ENCODE data around the gene WDR1.

WDR1 gene

GRCh38 chr4:10028910-10029309, 87.7 kb downstream of the WDR1 start:
- in situ Hi-C loops (cut with HindIII; ENCODE audit: low pct_ligation_motif_present, low sequenced_read_pairs): no loop called here
- no peak for TF ChIP-seq CTCF (IDR thresholded peaks at IDR 0.05; ENCODE audit: low read depth, low read length, missing control alignments)
- no peak for DNase-seq

DNA sequence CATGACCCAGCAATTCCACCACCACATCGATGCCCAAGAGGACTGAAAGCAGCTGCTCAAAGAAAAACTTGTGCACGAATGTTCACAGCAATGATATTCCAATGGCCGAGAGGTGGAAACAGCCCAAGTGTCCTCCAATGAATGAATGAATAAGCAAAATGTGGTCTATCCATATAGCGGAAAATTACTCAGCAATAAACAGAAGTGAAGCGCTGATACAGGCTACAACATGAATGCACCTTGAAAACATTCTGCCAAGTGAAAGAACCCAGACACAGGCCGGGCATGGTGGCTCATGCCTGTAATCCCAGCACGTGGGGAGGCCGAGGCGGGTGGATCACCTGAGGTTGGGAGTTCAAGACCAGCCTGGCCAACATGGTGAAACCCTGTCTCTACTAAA, 90.1 kb downstream of the WDR1 start:
- no peaks in the 10 kb centered on the region for H3K36me3 ChIP-seq (replicated peaks)
- H3K27me3 ChIP-seq (replicated peaks): no peaks in the 10 kb centered on the region
- in situ Hi-C loops (cut with HindIII; ENCODE audit: low pct_ligation_motif_present, low sequenced_read_pairs): no loop called here
- no peak for TF ChIP-seq CTCF (IDR thresholded peaks at IDR 0.05; ENCODE audit: low read depth, low read length, missing control alignments)
- no peak overlapping the region for H3K27ac ChIP-seq
- H3K4me3 ChIP-seq (ENCODE audit: low read depth, low read length): no peak overlapping the region
- no peak for DNase-seq

More at GRCh38 chr4:10028910-10029309, 87.7 kb downstream of the WDR1 start:
- Histone ChIP-seq H3K27me3 (replicated peaks) (no peaks in the 10 kb centered on the region), H3K4me3 (ENCODE audit: low read depth, low read length) (no peak overlapping the region), H3K36me3 (replicated peaks) (no peaks in the 10 kb centered on the region), H3K27ac (no peak overlapping the region)

GRCh38 chr4:10025230-10025806, 91.3 kb downstream of the WDR1 start:
- no peak overlapping the region for H3K27ac ChIP-seq

More at GRCh38 chr4:10025230-10025806, 91.3 kb downstream of the WDR1 start:
- Histone ChIP-seq H3K27me3 (replicated peaks) (no peaks in the 10 kb centered on the region), H3K4me3 (ENCODE audit: low read depth, low read length) (no peak overlapping the region), H3K36me3 (replicated peaks) (no peaks in the 10 kb centered on the region)
- in situ Hi-C loops (cut with HindIII; ENCODE audit: low pct_ligation_motif_present, low sequenced_read_pairs): no loop called here
- no peak for TF ChIP-seq CTCF (IDR thresholded peaks at IDR 0.05; ENCODE audit: low read depth, low read length, missing control alignments)
- DNase-seq: no peak
